ENCODE results near the gene PTPRN2.

The PTPRN2 gene

DNA sequence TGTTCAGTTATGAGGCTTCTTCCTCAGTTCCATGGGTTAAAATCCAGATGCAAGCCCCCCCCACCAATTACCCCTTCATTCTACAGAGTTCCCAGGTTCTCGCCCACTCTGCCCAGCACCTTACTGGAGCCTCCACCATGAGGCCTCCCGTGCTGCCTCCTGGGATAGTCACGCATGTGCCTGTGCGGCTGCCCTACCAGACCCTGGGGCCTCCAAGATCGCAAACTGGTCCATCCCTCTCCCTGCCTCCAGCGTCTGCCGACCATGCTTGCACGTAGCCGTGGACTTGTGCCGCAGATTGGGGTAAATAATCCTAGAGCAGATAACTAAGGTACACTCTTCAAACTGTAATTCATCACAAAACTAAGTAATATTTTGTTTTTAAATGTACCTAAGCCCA, 611.2 kb downstream of the PTPRN2 start:
- no peak for DNase-seq

DNA sequence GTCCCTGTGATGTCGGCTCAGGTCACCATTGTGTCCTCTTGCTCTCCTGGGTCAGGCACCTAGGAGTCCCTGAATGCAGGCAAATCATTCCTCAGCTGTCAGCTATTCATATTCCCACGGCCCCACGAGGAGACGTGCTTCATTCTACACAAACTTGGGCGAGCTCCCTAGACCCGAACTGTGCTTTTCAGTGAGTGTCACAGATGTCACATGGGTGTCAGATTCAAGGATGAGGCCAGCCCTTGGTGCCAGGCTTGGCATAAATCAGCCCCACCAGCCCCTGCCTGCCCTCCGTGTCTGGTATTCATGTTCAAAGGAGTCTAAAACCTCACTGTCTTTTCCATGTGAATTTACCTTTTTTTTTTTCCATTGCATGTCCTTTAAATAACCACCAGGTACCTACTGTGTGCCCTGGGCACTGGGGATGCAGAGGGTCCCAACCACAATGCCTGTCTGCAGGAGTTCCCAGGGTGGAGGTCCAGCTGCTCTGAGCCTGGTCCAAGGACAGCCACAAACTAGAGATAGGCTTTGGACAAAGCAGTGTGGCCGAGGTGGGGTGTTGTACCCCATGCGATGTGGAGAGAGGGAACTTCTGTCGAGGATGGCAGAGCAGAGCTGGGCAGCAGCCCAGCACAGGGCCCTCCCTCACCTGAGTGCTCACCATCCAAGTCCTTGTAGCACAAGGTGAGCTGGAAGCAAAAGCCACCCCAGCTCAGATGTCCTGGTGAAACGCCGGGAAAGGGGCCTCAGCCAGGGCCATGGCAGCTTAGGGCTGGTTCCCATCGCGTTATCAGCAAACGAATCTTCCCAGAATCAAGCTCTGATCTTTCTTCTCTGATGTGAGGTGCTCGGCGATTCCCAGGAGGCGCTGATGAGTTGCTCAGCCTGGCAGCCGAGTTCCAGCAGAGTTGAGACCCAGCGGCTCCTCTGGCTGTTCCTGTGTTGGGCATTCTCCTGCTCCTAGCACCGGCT, 611.9 kb downstream of the PTPRN2 start:
- DNase-seq, result no peak

- DNase-seq, result no peak
Measured at GRCh38 chr7:157974678-157975230, 612.9 kb downstream of the PTPRN2 start.

- DNase-seq, result no peak
Measured at GRCh38 chr7:157973971-157974677, 613.5 kb downstream of the PTPRN2 start.

GRCh38 chr7:157972914-157973313, 614.7 kb downstream of the PTPRN2 start:
- no peak for DNase-seq

DNA sequence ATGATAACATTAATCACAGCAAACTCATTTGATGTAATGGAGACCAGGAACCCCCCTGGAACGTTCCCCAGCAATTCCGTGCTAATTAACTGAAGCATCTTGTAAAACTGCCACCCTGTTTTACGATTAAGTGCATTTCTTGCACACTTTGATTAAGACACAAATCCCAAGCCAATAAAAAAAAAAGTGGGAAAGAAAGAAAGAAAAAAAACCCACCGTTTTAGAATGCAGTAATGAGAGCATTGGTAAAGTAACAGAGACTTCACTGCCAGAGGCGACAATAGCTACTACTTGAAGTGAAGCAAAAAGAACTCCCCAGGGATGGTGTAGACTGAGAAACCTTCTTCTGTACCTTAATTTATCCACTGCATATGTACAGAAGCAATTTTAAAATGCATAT, 616.1 kb downstream of the PTPRN2 start:
- no peak for DNase-seq

- no peak for DNase-seq
Measured at GRCh38 chr7:157970744-157971143, 616.9 kb downstream of the PTPRN2 start.

DNA sequence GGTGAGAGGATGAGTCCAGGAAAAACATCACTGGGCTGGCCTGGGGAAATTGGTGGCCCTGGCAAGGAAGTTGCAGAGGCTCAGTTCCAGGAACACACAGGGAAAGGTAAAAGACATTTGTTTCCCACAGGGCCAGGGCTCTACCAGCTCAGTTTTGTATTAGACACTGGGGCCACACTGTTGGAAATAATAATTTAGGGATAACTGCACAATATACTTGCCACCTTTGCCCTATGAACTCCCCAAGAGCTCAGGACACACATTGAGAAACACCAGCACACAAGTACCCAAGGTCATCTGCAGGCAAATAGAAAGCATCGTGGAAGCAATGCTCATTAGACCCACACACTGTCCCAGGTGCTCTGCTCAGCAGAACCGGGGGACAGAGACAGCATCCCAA, 617.6 kb downstream of the PTPRN2 start:
- DNase-seq, result no peak

- no peak for DNase-seq
Measured at GRCh38 chr7:157966490-157966889, 621.1 kb downstream of the PTPRN2 start.

DNA sequence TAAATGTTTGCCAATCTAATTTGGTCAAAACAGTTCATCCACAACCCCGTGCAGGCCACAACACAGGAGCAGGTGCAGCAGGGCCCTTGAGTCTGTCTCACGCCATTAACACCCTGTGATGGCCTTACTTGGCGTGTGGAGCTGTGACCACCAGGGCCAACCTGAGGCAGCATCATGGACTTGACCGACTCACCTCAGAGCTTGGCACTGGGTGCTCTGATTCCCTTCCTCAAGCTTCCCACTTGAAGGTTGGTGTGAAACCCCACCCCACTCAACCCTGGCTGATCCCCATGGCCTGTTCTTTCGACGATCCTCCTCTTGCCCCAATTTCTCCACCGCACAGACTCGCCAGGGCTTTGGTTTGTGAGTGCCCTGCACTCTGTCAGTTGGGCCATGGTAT, 623.1 kb downstream of the PTPRN2 start:
- no peak for DNase-seq

DNA sequence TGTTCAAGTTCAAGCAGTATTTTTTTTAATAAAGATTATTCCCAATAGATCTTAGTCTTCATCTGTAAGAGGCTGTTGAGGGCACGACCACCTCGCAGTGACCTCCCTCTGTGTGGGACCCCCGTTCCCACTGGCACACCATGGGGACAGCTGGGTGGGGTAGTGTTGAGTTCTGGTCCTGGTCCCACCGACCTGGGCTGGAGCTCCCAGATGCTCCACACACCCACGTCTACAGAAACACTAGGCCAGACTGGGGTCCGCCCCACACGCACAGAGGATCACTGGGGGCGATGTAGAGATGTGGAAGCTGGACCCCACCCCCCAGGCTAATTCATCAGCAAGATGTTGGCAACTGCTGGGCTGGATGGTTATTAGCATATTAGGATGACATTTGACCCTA, 623.6 kb downstream of the PTPRN2 start:
- no peak for DNase-seq

- DNase-seq, result no peak
Measured at GRCh38 chr7:157963526-157963925, 624.1 kb downstream of the PTPRN2 start.

DNA sequence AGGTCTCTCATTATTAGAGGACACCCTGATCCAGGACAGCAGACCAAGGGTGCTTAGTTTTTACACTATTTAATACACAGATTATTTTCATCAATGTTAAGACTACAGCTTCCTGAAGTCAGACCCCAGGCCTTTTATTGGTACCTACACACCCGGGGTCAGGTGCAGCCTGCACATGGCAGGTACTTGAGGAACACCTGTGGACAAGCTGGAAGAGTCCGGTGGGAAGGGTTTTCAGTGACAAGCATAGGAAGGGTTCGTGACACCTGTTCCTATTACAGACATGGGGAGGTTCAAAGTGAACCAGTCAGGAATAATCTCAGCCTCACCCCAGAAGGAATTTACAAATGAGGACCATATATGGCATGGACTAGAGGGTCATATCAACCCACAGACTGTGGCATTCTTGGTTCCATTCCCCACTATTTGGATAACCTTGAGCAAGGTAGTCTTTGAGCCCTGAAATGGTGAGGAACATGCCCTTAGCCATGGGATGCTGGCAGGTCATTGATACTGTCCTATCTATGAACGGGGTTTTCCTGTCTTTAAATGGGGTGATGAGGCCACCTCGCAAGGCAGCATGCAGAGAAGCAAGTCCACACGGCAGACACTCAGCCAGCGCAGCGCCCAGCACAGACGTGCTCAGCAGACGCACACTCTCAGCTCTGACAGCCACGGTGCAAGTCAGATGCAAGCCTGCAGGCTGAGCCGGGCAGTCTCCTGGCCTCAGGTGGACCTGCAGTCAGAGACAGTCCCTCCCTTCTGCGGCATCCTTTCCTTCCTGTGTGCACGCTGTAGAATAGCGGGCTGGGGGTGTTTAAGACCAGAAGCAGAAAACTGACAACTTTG, 624.9 kb downstream of the PTPRN2 start:
- DNase-seq, result no peak

- DNase-seq, result no peak
Measured at GRCh38 chr7:157961731-157962457, 625.7 kb downstream of the PTPRN2 start.

GRCh38 chr7:157955348-157955999, 632.1 kb downstream of the PTPRN2 start:
- DNase-seq, result no peak

GRCh38 chr7:157954901-157955300, 632.7 kb downstream of the PTPRN2 start:
- DNase-seq, result no peak

DNA sequence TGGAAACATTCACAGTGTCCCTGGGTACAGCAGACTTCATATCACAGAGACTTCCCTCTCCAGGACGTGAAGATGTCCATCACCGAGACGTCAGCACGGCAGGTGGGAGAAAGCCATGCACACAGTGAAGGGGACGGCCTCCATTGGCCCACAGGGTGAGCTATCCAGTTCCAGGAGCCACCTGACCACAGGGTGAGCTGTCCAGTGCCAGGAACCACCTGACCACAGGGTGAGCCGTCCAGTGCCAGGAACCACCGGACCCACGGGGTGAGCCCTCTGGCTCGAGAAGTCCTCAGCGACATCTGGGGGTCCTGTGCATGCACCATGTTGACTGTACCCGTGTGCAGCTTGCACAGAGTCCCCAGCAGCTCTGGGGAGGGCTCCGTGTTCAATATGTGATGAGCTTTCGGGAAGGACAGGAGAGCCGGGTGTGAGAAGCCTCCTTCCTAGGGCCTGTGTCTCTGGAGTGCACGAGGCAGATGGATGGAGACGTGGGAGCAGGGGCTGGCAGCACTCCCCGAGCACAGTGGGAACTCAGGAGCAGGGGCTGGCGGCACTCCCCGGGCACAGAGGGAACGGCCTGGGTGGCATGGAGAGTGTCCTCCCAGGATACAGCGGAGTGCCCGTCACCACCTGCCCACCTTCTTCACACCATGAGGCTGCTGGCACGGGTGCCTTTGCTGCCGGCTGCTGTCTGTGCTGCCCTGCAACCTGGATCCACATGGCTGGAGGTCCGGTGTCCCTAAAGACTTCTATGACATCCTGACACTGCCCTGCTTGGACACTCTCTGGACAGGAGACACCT, 634.6 kb downstream of the PTPRN2 start:
- no peak for DNase-seq

- DNase-seq, result no peak
Measured at GRCh38 chr7:157952050-157952667, 635.5 kb downstream of the PTPRN2 start.

DNA sequence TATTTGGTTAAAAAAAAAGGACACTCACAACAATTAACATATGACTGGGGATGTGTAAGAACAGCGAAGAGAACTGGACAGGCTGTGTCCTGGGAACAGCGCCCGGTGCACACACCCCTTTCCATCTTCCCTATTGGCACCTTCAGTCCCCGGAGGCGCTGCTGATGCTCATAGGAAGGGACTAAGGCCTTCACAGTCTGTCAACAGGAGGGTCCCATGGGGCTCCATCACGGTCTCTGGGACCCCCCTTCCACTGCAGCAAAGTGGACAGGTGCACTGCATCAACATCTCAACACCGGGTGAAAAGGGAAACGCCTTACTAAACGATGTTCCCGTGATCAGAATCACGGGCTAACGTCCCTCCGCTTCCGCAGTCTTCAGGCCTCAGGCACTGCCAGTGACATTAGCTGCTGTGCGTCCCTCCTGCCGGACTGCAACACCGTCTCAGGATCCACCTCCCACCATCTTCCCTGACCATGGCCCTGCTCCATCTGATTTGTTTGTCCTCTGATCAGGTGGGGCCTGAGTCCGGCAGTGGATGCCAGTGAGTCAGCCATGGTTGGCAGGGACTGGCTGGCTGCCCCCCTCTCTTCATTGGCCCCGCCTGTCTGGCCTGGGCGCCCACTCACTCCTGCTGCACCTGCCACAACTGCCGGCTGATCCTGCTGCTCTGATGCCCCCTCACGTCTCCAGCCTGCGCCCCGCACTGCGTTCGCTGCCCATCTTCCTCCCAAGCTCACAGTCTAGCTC, 636.1 kb downstream of the PTPRN2 start:
- DNase-seq, result no peak
